Effector memory CD4-positive, alpha-beta T cell (primary cell): ENCODE measurements around the gene HDAC10.

Experiments used
- DNase-seq, 3 donors: peaks; one replicate each; pipeline ENCODE4 v3.0.0-alpha.2; 2020
- H3K27ac ChIP-seq: 2 replicates; pipeline ENCODE4 v1.7.0; 2013; ENCODE audit warnings: mild to moderate bottlenecking, low read length, moderate library complexity; ENCODE audit not compliant: insufficient read depth, poor library complexity, severe bottlenecking
- H3K27me3 ChIP-seq: replicated peaks from 2 replicates; pipeline ENCODE4 v1.7.0; 2013; ENCODE audit warnings: mild to moderate bottlenecking, low read length; ENCODE audit not compliant: insufficient read depth, control insufficient read depth, poor library complexity, severe bottlenecking
- H3K36me3 ChIP-seq: 2 replicates; pipeline ENCODE4 v1.7.0; 2013; ENCODE audit warnings: mild to moderate bottlenecking, low read length, moderate library complexity; ENCODE audit not compliant: control insufficient read depth, insufficient read depth
- H3K4me1 ChIP-seq: 2 replicates; pipeline ENCODE4 v1.7.0; 2013; ENCODE audit warnings: low read length, mild to moderate bottlenecking; ENCODE audit not compliant: control insufficient read depth, insufficient read depth, poor library complexity, severe bottlenecking
- H3K4me3 ChIP-seq: 2 replicates; pipeline ENCODE4 v1.7.0; 2013; ENCODE audit warnings: low read length, low read depth, mild to moderate bottlenecking; ENCODE audit not compliant: insufficient read depth, poor library complexity, severe bottlenecking
- H3K9me3 ChIP-seq: 2 replicates; pipeline ENCODE4 v1.7.0; 2013; ENCODE audit warnings: mild to moderate bottlenecking, low read length, moderate library complexity; ENCODE audit not compliant: control insufficient read depth

HDAC10 gene

GRCh38 chr22:50248196-50249081 is 2.6 kb downstream of the HDAC10 start:
- Histone ChIP-seq H3K4me1 (peaks cover 49% of the 10 kb centered on the region), H3K4me3 (no peak overlapping the region)
- DNase-seq = no peak

GRCh38 chr22:50247748-50248147 is 3.3 kb downstream of the HDAC10 start:
- Histone ChIP-seq H3K36me3 (peaks cover 18% of the 10 kb centered on the region), H3K27me3 (no peaks in the 10 kb centered on the region), H3K4me1 (peaks cover 53% of the 10 kb centered on the region), H3K27ac (no peak overlapping the region), H3K9me3 (no peaks in the 10 kb centered on the region), H3K4me3 (no peak overlapping the region)
- DNase-seq = peak; percentile 49 to 73 (median 54)

More at GRCh38 chr22:50248196-50249081, 2.6 kb downstream of the HDAC10 start:
- H3K9me3 ChIP-seq = no peaks in the 10 kb centered on the region
- H3K27ac ChIP-seq = peak overlapping the region; percentile 6
- H3K36me3 ChIP-seq = peaks cover 18% of the 10 kb centered on the region
- H3K27me3 ChIP-seq = no peaks in the 10 kb centered on the region

GRCh38 chr22:50246242-50247175 is 4.6 kb downstream of the HDAC10 start:
- no peaks in the 10 kb centered on the region for H3K9me3 ChIP-seq
- H3K27me3 ChIP-seq = no peaks in the 10 kb centered on the region
- no peak for DNase-seq
- H3K4me1 ChIP-seq = peaks cover 62% of the 10 kb centered on the region
- H3K27ac ChIP-seq = no peak overlapping the region
- H3K4me3 ChIP-seq = no peak overlapping the region
- H3K36me3 ChIP-seq = peaks cover 18% of the 10 kb centered on the region

GRCh38 chr22:50245214-50246072 is 5.6 kb downstream of the HDAC10 start:
- H3K4me3 ChIP-seq = peak overlapping the region; percentile 72
- H3K9me3 ChIP-seq = no peaks in the 10 kb centered on the region
- DNase-seq = no peak
- H3K36me3 ChIP-seq = peaks cover 18% of the 10 kb centered on the region
- peaks cover 64% of the 10 kb centered on the region for H3K4me1 ChIP-seq
- peak overlapping the region; percentile 90 for H3K27ac ChIP-seq
- no peaks in the 10 kb centered on the region for H3K27me3 ChIP-seq

- DNase-seq = peak; percentile 80 to 89 (median 81)
- peaks cover 25% of the 10 kb centered on the region for H3K36me3 ChIP-seq
- H3K4me3 ChIP-seq = peak within 1 kb of the TSS; percentile 72
- H3K4me1 ChIP-seq = peaks cover 56% of the 10 kb centered on the region
- no peaks in the 10 kb centered on the region for H3K27me3 ChIP-seq
- H3K27ac ChIP-seq = peak within 1 kb of the TSS; percentile 90
- H3K9me3 ChIP-seq = no peaks in the 10 kb centered on the region
Observed at GRCh38 chr22:50244420-50245213, 6.4 kb downstream of the HDAC10 start, which contains the start of gene TUBGCP6. Gene TUBGCP6 (minus strand): TSS chr22:50245023. CDS start chr22:50244459, 564 bp downstream.

GRCh38 chr22:50243685-50244419 is 7.2 kb downstream of the HDAC10 start:
- Histone ChIP-seq H3K4me3 (peak overlapping the region; percentile 72), H3K27ac (peak overlapping the region; percentile 90), H3K27me3 (no peaks in the 10 kb centered on the region), H3K9me3 (no peaks in the 10 kb centered on the region), H3K36me3 (peaks cover 27% of the 10 kb centered on the region), H3K4me1 (peaks cover 51% of the 10 kb centered on the region)
- DNase-seq = no peak

- Histone ChIP-seq H3K36me3 (peaks cover 27% of the 10 kb centered on the region), H3K27ac (peak overlapping the region; percentile 13), H3K9me3 (no peaks in the 10 kb centered on the region), H3K27me3 (no peaks in the 10 kb centered on the region), H3K4me3 (peak overlapping the region; percentile 28), H3K4me1 (peaks cover 41% of the 10 kb centered on the region)
- DNase-seq = no peak
Observed at GRCh38 chr22:50242406-50242949, 8.6 kb downstream of the HDAC10 start.

GRCh38 chr22:50238755-50239154 is 12.3 kb downstream of the HDAC10 start:
- Histone ChIP-seq H3K27me3 (no peaks in the 10 kb centered on the region), H3K9me3 (no peaks in the 10 kb centered on the region), H3K27ac (no peak overlapping the region), H3K4me1 (peaks cover 20% of the 10 kb centered on the region), H3K4me3 (no peak overlapping the region), H3K36me3 (peaks cover 26% of the 10 kb centered on the region)
- DNase-seq = no peak
